ENCODE data around the gene PPP1R11. TPM values are rescaled to one million over a fixed set of nuclear protein-coding genes. Genes with fewer than 3 reads are reported as not detected.

Gene PPP1R11
- polyA plus RNA-seq, 1 donor (not counting 4 experiments of a cell fraction or from before 2014, with no cell fraction given), result 58.0 TPM

DNA sequence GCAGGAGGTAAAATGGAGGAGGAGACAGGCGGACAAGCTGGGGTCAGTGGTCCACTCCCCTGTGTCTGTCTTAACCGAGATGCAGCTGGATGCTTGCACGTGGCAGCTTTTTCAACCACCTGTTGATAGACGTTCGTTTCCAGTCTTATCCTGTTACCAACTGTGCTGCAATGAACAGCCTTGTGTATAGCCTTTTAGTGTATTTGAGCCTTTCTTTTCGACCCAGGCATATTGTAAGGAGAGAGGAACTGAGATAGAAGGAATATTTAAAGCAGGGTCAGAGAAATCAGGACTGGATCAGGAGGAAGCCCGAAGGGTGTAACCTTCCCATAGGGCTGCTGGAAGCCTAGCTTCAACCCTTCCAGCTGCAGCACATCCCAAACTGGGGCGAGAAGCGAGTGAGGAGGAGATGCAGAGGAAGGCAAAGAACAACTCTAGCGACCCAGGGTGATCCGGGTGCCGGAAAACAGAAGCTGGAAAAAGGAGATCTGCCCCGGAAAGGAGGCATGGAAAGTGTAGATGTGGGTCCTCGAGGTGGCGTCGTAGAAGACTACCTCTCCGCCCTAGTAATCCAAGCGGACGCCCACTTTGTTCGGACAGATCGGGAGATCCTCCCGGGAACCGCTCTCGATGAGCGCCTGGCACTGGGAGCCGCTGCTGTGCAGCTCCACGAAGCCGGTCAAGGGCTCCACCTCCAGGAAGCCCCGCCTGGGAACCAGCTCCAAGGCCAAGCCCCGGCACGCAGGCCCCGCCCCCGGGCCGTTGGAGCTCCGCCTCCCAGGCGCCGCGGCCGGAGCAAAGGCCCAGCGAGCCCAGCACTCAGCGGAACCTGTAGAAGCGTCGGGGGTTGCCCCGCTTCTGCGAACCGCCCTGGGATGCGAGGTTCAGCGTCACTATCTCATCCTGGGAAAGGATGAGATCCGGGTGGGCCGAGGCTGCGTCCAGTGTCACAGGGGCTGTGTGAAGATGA is 34.7 kb downstream of the PPP1R11 start:
- TF ChIP-seq, protein P1, sequence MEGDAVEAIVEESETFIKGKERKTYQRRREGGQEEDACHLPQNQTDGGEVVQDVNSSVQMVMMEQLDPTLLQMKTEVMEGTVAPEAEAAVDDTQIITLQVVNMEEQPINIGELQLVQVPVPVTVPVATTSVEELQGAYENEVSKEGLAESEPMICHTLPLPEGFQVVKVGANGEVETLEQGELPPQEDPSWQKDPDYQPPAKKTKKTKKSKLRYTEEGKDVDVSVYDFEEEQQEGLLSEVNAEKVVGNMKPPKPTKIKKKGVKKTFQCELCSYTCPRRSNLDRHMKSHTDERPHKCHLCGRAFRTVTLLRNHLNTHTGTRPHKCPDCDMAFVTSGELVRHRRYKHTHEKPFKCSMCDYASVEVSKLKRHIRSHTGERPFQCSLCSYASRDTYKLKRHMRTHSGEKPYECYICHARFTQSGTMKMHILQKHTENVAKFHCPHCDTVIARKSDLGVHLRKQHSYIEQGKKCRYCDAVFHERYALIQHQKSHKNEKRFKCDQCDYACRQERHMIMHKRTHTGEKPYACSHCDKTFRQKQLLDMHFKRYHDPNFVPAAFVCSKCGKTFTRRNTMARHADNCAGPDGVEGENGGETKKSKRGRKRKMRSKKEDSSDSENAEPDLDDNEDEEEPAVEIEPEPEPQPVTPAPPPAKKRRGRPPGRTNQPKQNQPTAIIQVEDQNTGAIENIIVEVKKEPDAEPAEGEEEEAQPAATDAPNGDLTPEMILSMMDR (optimal IDR thresholded peaks at IDR 0.05 in 1 of 3, IDR thresholded peaks at IDR 0.05 in 1 of 3, conservative IDR thresholded peaks at IDR 0.05 in 1 of 3; ENCODE audit: extremely low read depth in 1 of 3, insufficient read depth in 2 of 3, low read length in 3 of 3), result peak in 2 of 3 experiments; percentile 21 to 23
- TF ChIP-seq EZH2 (IDR thresholded peaks at IDR 0.05; ENCODE audit: low read length), result no peak
- DNase-seq (ENCODE audit: low read depth, low spot score), result peak; percentile 53
- FAIRE-seq, result no peak
- Histone ChIP-seq H3K36me3 (ENCODE audit: control insufficient read depth in 2 of 2, extremely low read depth in 1 of 2, insufficient read depth in 2 of 2, low read length in 2 of 2) (no peaks in the 10 kb centered on the region), H3K9ac (ENCODE audit: control insufficient read depth, extremely low read depth, insufficient read depth, low read length) (peak overlapping the region; percentile 73), H3K27ac (ENCODE audit: control insufficient read depth, insufficient read depth, low read length) (peak overlapping the region; percentile 66), H3K9me3 (ENCODE audit: control insufficient read depth, low read depth, low read length) (no peaks in the 10 kb centered on the region), H3K4me2 (ENCODE audit: control insufficient read depth, extremely low read depth, insufficient read depth, low read depth, low read length) (peak overlapping the region; percentile 99), H4K20me1 (ENCODE audit: control insufficient read depth, extremely low read depth, insufficient read depth, low read length) (no peaks in the 10 kb centered on the region), H3K79me2 (ENCODE audit: control insufficient read depth, insufficient read depth, low read length) (no peaks in the 10 kb centered on the region), H3K9me1 (ENCODE audit: control insufficient read depth, extremely low read depth, insufficient read depth, low read length) (no peaks in the 10 kb centered on the region), H2AFZ (ENCODE audit: control insufficient read depth, low read length) (peak overlapping the region; percentile 82), H3K27me3 (ENCODE audit: control insufficient read depth, extremely low read depth, insufficient read depth, low read length) (no peaks in the 10 kb centered on the region), H3K4me3 (ENCODE audit: control insufficient read depth in 2 of 3, extremely low read depth in 1 of 3, insufficient read depth in 2 of 3, low read depth in 1 of 3, low read length in 3 of 3) (peak overlapping the region; percentile 39 to 80 (median 50)), H3K4me1 (ENCODE audit: control insufficient read depth, extremely low read depth, insufficient read depth, low read length) (peaks cover 34% of the 10 kb centered on the region)
- dilution Hi-C loops (cut with MboI; ENCODE audit: extremely low pct_ligation_motif_present, low sequenced_read_pairs), result no loop called here

DNA sequence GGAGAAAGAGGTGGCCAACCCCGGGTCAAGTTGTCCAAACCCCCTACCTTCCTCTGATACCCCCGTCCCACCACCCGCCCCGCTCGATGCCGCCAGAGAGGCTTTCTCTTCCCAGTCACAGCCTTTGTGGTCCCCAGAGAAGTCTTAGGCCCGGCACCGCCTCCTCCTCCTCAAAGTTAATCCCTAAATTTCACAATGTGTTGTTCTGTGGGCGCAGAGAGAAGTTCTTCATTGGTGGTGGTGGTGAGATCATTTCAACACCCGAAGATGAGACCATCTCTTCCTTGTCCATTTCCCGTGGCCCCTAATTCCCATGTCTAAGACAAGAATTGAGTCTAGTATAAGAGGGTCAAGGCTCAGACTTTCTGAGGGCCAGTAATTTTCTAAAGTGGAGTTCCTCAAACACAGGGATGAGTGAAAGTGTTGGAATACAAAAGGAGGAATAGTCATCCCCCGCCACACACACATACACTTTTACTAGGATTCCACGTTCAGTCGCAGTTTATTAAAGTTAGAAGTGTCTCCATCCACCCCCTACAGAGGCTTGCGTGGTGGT is 35.5 kb downstream of the PPP1R11 start:
- Histone ChIP-seq H3K4me1 (ENCODE audit: control insufficient read depth, extremely low read depth, insufficient read depth, low read length) (peaks cover 34% of the 10 kb centered on the region), H3K27ac (ENCODE audit: control insufficient read depth, insufficient read depth, low read length) (no peak overlapping the region), H3K27me3 (ENCODE audit: control insufficient read depth, extremely low read depth, insufficient read depth, low read length) (no peaks in the 10 kb centered on the region), H3K9me3 (ENCODE audit: control insufficient read depth, low read depth, low read length) (no peaks in the 10 kb centered on the region), H3K9me1 (ENCODE audit: control insufficient read depth, extremely low read depth, insufficient read depth, low read length) (no peaks in the 10 kb centered on the region), H3K4me2 (ENCODE audit: control insufficient read depth, extremely low read depth, insufficient read depth, low read depth, low read length) (peak overlapping the region; percentile 99), H3K36me3 (ENCODE audit: control insufficient read depth in 2 of 2, extremely low read depth in 1 of 2, insufficient read depth in 2 of 2, low read length in 2 of 2) (no peaks in the 10 kb centered on the region), H3K79me2 (ENCODE audit: control insufficient read depth, insufficient read depth, low read length) (no peaks in the 10 kb centered on the region), H4K20me1 (ENCODE audit: control insufficient read depth, extremely low read depth, insufficient read depth, low read length) (no peaks in the 10 kb centered on the region), H2AFZ (ENCODE audit: control insufficient read depth, low read length) (peak overlapping the region; percentile 71), H3K9ac (ENCODE audit: control insufficient read depth, extremely low read depth, insufficient read depth, low read length) (peak overlapping the region; percentile 73), H3K4me3 (ENCODE audit: control insufficient read depth in 2 of 3, extremely low read depth in 1 of 3, insufficient read depth in 2 of 3, low read depth in 1 of 3, low read length in 3 of 3) (peak overlapping the region in 2 of 3 experiments; percentile 7 to 80)
- no peak for TF ChIP-seq EZH2 (IDR thresholded peaks at IDR 0.05; ENCODE audit: low read length)
- TF ChIP-seq, protein P1 (optimal IDR thresholded peaks at IDR 0.05 in 1 of 3, IDR thresholded peaks at IDR 0.05 in 1 of 3, conservative IDR thresholded peaks at IDR 0.05 in 1 of 3; ENCODE audit: extremely low read depth in 1 of 3, insufficient read depth in 2 of 3, low read length in 3 of 3), result no peak
- dilution Hi-C loops (cut with MboI; ENCODE audit: extremely low pct_ligation_motif_present, low sequenced_read_pairs), result no loop called here
- no peak for DNase-seq (ENCODE audit: low read depth, low spot score)
- no peak for FAIRE-seq
